HG03521 (cell line): ENCODE measurements around the gene AKT2.

ENCODE experiments used
- ATAC-seq: cut with Tn5 transposase; IDR thresholded peaks from one replicate; pipeline ENCODE4 v1.9.1; 2021; ENCODE audit warnings: mild to moderate bottlenecking, moderate library complexity; ENCODE audit not compliant: unreplicated experiment

The AKT2 gene

GRCh38 chr19:40274585-40275544 lies 10.3 kb downstream of the AKT2 start:
- no peak for ATAC-seq

GRCh38 chr19:40273469-40274360 lies 11.4 kb downstream of the AKT2 start:
- no peak for ATAC-seq

DNA sequence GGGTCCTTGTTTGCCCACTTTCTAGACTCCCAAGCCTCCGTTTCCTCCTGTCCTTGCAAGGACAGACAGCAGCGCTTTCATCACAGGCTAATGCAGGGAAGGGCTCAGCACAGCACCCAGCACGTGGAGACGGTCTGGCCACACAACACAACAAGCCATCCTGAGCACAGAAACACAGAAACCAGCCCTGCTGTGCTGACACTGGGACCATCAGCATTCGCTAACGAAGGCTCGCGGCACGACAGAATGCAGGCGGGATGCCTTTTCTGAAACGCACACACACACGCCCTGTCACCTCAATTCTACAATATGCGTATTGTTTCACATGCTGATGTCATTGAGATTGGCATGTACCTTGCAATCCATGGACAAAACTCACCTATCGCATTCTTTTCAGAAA lies 12.9 kb downstream of the AKT2 start:
- no peak for ATAC-seq

DNA sequence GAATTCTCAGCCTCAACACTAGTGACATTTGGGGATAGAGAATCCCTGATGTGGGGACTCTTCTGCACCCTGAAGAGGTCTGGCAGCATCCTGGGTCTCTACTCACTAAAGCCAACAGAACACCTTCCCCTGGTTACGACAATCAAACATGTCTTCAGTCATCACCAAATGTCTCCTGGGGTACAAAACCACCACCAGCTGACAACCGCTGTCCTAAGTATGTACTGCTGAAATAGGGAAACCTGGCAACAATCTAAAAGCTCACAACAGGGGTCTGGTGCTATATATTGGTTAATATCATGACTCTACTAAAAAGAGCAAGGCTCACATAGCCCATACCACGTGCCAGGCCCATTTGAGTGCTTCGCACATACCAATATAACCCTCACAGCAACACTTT lies 13.4 kb downstream of the AKT2 start:
- ATAC-seq, result no peak

DNA sequence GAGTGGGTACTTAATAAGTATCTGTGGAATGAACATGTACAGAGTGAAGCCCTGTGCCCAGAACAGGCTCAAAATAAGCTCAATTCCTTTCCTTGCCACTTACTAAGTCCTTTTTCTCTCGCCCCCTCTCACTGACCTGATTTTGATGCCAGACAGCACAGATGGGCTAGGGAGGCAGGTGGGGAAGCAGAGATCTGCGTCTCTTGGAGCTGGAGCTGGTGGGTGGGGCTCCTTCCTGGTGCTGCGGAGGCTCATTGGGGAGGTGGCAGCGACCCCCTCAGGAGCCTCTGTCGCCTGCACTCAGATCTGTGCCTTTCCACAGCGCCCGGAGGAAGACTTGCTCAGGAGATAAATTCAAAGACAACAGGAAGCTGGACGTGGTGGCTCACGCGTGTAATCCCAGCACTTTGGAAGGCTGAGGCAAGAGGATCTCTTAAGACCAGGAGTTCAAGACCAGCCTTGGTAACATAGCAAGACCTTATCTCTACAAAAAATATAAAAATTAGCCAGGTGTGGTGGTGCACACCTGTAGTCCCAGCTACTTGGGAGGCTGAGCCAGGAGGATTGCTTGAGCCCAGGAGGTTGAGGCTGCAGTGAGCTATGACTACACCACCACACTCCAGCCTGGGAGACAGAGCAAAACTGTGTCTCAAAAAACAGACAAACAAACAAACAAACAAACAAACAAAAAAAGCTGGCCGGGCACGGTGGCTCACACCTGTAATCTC lies 14.6 kb downstream of the AKT2 start:
- ATAC-seq, result no peak

GRCh38 chr19:40269216-40269940 lies 15.8 kb downstream of the AKT2 start:
- ATAC-seq, result no peak

DNA sequence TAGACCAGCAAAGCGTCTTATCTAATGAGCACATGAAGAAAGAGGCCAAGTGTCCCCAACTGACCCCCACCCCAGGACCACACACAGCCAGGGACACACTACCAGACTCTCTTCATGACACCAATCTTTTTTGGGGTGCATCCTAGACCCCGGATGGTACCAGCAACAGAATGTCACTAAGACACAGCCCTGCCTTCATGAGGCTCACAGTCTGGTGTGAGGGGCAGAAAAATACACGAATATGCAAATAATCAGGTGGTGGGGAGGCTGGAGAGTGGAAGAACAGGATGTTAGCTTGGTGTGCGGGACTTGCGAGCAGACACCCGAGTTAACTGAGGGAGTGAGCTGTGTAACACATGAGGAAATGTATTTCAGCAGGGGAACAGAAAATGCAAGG lies 17.5 kb downstream of the AKT2 start:
- ATAC-seq, result no peak

- ATAC-seq, result no peak
Observed at GRCh38 chr19:40266912-40267600, 18.1 kb downstream of the AKT2 start.

DNA sequence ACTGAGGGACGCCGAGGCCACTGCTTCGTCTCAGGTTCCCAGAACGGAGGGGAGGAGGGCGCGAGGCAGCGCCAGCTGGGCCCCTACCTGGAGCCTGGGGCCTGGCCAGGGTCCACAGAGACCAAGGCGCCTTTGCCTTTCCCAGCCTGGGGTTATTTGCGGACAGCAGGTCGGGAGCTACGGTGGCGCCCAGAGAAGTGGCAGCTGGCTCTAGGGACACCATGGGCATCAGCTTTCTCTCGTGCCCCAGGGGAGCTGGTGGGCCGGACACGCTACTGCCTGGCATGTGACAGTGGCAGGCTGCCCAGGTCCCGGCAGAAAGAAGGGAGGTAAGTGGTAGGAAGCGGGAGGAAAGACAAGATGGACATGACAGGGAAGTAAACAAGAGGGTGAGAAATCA lies 19.0 kb downstream of the AKT2 start:
- no peak for ATAC-seq

GRCh38 chr19:40265763-40266099 lies 19.4 kb downstream of the AKT2 start:
- no peak for ATAC-seq

DNA sequence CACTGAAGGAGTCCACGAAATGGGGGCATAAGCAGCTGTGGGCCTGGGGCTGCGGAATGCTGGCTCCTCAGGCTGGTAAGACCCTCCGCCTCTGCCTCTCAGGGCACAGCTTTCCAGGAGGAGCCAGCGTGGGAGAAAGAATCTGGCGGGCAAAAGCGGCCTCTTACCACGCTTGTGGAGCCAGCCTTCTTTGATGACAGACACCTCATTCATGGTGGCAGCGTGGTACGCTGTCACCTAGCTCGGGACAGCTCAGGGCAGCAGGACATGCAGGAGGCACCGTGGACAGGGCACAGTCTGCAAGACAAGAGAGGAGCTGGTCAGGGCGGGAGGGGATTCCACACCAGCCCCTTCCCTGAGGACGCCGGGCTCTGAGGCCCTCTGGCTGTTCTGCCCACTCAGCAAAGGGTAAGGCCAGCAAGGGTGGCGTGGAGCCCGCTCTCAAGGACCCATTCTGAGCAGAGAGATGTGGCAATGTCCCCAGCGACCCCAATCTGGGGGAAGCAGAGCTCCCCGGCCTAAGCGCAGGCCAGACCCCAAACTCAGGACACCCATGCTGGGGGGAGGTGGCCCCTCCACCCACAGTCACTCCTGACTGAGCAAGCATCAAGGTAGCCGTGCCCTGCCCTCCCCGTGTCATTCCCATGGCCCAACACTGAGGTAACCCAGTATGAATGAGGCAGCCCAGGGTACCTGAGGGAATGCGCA lies 19.9 kb downstream of the AKT2 start:
- no peak for ATAC-seq

DNA sequence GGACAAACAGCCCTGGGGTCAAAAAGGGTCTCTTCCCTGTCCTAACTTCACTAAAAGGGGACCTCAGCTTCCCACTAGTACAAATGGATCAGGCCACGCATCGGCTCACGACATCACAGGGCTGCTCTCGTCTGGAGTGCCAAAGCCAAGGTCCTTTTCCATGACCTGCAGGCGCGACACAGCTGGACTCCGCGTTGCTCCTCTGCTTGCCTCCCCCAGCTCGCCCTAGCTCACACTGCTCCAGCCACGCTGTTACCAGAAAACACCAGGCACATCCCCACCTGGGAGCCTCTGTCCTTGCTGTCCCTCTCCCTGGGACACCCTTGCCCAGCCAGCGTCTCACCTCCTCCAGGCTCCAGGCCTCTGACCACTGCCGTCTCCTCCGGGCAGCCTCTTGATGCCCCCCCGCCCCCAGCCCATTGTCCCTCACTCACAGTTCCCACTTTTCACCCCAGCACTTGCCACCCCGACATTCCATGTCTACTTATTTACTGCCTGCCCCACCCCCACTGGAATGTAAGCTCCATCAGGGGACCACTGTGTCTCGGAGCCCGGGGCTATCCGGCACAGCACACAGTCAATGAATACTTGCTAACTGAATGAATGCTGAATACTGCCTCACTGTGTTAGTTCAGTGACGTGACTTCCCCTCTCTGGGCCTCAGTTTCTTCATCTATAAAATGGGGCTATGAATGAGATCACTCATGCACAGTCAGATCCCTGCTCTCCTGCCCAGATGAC lies 20.7 kb downstream of the AKT2 start:
- no peak for ATAC-seq

DNA sequence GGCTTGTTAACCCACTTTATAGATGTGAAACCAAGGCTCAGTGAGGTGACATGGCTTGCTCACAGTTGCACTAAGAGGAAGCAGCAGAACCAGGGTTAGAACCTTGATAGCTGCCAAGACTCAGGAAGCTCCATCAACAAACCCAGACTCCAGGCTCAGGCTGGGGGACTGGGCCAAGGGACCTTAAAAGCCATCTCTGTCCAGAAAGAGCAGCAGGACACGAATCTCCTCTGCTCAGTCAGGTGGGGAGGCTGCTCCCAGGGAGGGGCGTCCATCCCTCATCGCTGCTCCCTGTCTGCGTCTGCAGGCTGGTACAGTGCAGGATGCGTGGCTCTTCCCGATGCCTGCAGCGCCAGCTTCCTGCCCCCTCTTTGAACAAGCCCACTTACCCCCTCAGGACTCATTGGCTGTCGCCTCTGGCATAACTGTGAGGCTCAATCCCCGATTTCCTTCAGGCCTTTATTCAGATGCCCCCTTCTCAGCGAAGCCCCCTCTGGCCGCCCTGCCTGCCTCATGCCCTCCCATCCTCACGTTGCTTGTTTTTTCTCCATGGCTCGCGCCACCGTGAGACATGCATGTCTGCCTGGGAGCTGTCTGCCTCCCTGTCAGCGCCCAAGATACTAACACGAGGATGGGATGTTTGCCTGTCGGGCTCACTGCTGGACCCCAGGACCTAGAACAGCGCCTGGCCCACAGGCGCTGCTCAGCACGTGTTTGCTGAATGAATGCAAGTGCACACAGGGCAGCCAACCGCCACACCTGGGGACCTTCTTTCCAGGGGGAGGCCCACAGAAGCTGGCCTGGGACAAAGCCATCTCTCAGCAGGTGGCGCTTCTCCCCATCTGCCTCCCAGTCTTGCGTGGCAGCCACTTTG lies 21.5 kb downstream of the AKT2 start:
- no peak for ATAC-seq

DNA sequence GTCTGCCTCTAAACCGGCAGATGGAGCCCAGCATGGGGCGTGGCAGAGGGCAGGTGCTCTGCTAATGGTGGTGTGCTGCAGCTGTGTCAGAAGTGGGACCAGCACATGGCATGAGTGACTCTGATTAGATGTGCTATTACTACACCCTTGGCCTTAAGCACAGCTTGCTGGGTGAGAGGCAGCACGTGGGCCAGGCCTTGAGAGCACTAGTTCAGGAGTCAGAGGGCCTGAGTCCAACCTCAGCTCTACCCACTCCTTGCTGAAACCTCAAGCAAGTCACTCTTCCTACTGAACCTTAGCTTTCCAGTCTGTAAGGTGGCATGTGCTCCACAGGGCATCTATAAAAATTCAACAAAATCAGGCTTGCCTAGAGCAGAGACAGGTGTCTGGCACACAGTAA lies 22.7 kb downstream of the AKT2 start:
- no peak for ATAC-seq

DNA sequence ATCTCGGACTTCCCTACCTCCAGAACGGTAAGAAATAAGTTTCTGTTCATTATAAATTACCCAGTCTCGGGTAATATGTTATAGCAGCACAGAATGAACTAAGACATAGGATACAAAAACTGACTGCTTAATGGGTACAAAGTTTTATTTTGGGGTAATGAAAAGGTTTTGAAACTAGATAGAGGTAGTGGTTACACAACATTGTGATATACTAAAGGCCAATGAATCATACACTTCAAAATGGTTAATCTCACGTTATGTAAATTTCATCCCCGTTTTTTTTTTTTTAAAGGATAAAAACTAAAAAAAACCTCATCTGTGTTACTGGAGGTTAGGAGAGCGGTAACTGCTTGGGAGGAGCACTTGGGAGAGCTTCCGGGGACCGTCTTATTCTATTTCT lies 23.5 kb downstream of the AKT2 start:
- no peak for ATAC-seq

GRCh38 chr19:40257096-40257517 lies 28.0 kb downstream of the AKT2 start:
- no peak for ATAC-seq

DNA sequence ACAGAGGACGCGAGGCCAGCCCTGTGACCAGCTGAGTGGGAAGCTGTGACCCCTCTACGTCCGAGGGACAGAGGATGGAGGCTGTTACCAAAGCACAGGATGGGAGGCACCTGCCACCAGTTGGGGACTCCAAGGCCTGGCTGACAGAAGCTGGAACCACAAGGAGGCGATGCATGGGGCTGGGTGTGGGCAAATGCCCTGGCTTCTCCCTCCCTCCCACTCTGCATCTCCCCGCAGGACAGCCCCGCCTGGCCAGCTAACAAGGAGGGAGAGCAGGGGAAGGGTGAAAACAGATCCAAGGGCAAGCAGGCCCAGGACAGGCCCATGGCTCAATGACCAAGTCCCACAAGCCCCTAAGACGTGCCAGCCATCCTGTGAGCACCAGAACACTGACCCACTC lies 28.6 kb downstream of the AKT2 start:
- ATAC-seq, result no peak
